SK-N-SH (cell line): ENCODE results near the gene CD83. TPM values are rescaled to one million over a fixed set of nuclear protein-coding genes. Genes with fewer than 3 reads are reported as not detected.

Experiments
- CTCF ChIA-PET: fragments of 300-600, 350-600 bp; formaldehyde crosslinking; extraction: SDS; loops from one replicate; lab custom pipeline; 2021; lab: Yijun Ruan, JAX
- POLR2A ChIA-PET: fragments of 350-600 bp; sonication (Branson Sonifier 250); formaldehyde crosslinking; extraction: SDS; loops from one replicate; lab custom pipeline; 2020; ENCODE audit warnings: antibody characterized with exemption, inconsistent platforms; lab: Yijun Ruan, JAX
- DNase-seq: peaks from one replicate; pipeline ENCODE4 v3.0.0; 2012
- H2AFZ ChIP-seq: fragments of 200-600 bp; sonication (generic); 2 replicates; pipeline ENCODE4 v1.8.1; 2016; ENCODE audit warnings: antibody characterized with exemption, mild to moderate bottlenecking, low read depth
- H3F3A ChIP-seq: fragments of 200-600 bp; sonication (generic); replicated peaks from 2 replicates; pipeline ENCODE3; 2016; ENCODE audit warnings: antibody characterized with exemption, mild to moderate bottlenecking; ENCODE audit not compliant: insufficient read depth
- H3K27ac ChIP-seq, 2 experiments: fragments of 200-500 bp in 1 of 2; fragments of 200-600 bp in 1 of 2; sonication (Bioruptor generic) in 1 of 2; sonication (generic), shearing (Covaris generic) in 1 of 2; 2 replicates each; pipeline versions ENCODE4 v1.5.1 to v1.6.1; 2014 to 2016; ENCODE audit warnings: low read depth in 2 of 2, inconsistent platforms in 1 of 2, low read length in 1 of 2, mild to moderate bottlenecking in 1 of 2, mixed read lengths in 1 of 2
- H3K27me3 ChIP-seq: fragments of 200-600 bp; sonication (generic), shearing (Covaris generic); 2 replicates; pipeline ENCODE4 v1.6.1; 2016; ENCODE audit warnings: mixed run types; ENCODE audit not compliant: insufficient read depth
- H3K36me3 ChIP-seq, 2 experiments: fragments of 200-500 bp in 1 of 2; fragments of 200-600 bp in 1 of 2; sonication (Bioruptor generic) in 1 of 2; sonication (generic) in 1 of 2; replicated peaks in 1 of 2; 2 replicates each; pipeline versions ENCODE3 to v1.5.1; 2014 to 2016; ENCODE audit warnings: low read length in 1 of 2, mild to moderate bottlenecking in 1 of 2; ENCODE audit not compliant: insufficient read depth in 2 of 2, control insufficient read depth in 1 of 2
- H3K4me1 ChIP-seq, 2 experiments: fragments of 200-500 bp in 1 of 2; fragments of 200-600 bp in 1 of 2; sonication (Bioruptor generic) in 1 of 2; sonication (generic), shearing (Covaris generic) in 1 of 2; 2 replicates each; pipeline versions ENCODE4 v1.5.1 to v1.6.1; 2014 to 2016; ENCODE audit warnings: low read depth in 1 of 2, low read length in 1 of 2, mixed run types in 1 of 2; ENCODE audit not compliant: insufficient read depth in 2 of 2, control insufficient read depth in 1 of 2
- H3K4me2 ChIP-seq: fragments of 200-600 bp; sonication (generic), shearing (Covaris generic); 2 replicates; pipeline ENCODE4 v1.6.1; 2017; ENCODE audit warnings: mixed run types
- H3K4me3 ChIP-seq, 2 experiments: fragments of 200-500 bp in 1 of 2; fragments of 200-600 bp in 1 of 2; sonication (Bioruptor generic) in 1 of 2; sonication (generic), shearing (Covaris generic) in 1 of 2; 2 replicates each; pipeline versions ENCODE4 v1.5.1 to v1.8.1; 2014 to 2016; ENCODE audit warnings: low read depth in 2 of 2, inconsistent platforms in 1 of 2, low read length in 1 of 2, mild to moderate bottlenecking in 1 of 2, mixed read lengths in 1 of 2, moderate library complexity in 1 of 2
- H3K79me2 ChIP-seq: fragments of 200-600 bp; sonication (generic); 2 replicates; pipeline ENCODE4 v1.8.1; 2017; ENCODE audit warnings: mild to moderate bottlenecking; ENCODE audit not compliant: insufficient read depth
- H3K9ac ChIP-seq: fragments of 200-600 bp; sonication (generic); 2 replicates; pipeline ENCODE4 v1.6.1; 2017; ENCODE audit warnings: mixed run types
- H3K9me2 ChIP-seq: fragments of 200-600 bp; sonication (generic); 2 replicates; pipeline ENCODE4 v1.6.1; 2017; ENCODE audit warnings: mixed run types
- H3K9me3 ChIP-seq: fragments of 200-600 bp; sonication (generic); 2 replicates; pipeline ENCODE4 v1.6.1; 2017; ENCODE audit warnings: mixed run types, mild to moderate bottlenecking, moderate library complexity
- H4K20me1 ChIP-seq: fragments of 200-600 bp; sonication (generic); 2 replicates; pipeline ENCODE4 v1.6.1; 2017; ENCODE audit warnings: mild to moderate bottlenecking, mixed run types; ENCODE audit not compliant: insufficient read depth
- CHD2 ChIP-seq: fragments of 150-350 bp; IDR thresholded peaks from 2 replicates; pipeline ENCODE4 v1.6.1; 2018; ENCODE audit warnings: low read length; ENCODE audit not compliant: partially characterized antibody
- JUND ChIP-seq: IDR thresholded peaks from 2 replicates; pipeline ENCODE4 v1.4.0; 2012
- MAX ChIP-seq: IDR thresholded peaks from 2 replicates; pipeline ENCODE4 v1.4.0; 2012; ENCODE audit warnings: low read depth
- NRF1 ChIP-seq: IDR thresholded peaks from 2 replicates; pipeline ENCODE4 v1.6.1; 2012; ENCODE audit warnings: low read depth, mild to moderate bottlenecking, low read length
- PBX3 ChIP-seq: IDR thresholded peaks from 2 replicates; pipeline ENCODE4; 2012
- POLR2AphosphoS5 ChIP-seq: IDR thresholded peaks from 2 replicates; pipeline ENCODE4 v1.6.1; 2012; ENCODE audit warnings: low read depth, low read length
- RAD21 ChIP-seq: IDR thresholded peaks from 2 replicates; pipeline ENCODE4 v1.6.1; 2012; ENCODE audit warnings: mild to moderate bottlenecking, low read length
- REST ChIP-seq: IDR thresholded peaks from 2 replicates; pipeline ENCODE4 v1.6.1; 2012; ENCODE audit warnings: mild to moderate bottlenecking, low read depth, low read length, moderate library complexity
- RXRA ChIP-seq: IDR thresholded peaks from 2 replicates; pipeline ENCODE4 v1.4.0; 2012; ENCODE audit warnings: low read depth, mild to moderate bottlenecking, borderline replicate concordance
- TAF1 ChIP-seq: IDR thresholded peaks from 2 replicates; pipeline ENCODE4 v1.6.1; 2012; ENCODE audit warnings: low read depth, mild to moderate bottlenecking, low read length, moderate library complexity, borderline replicate concordance
- TCF12 ChIP-seq: IDR thresholded peaks from 2 replicates; pipeline ENCODE4 v1.4.0; 2012
- ZBTB33 ChIP-seq: IDR thresholded peaks from 2 replicates; pipeline ENCODE4 v1.4.0; 2012; ENCODE audit warnings: low read depth, borderline replicate concordance
- WGBS: methylation state at CpG from one replicate; pipeline ENCODE4 v1.1.6; 2017; ENCODE audit warnings: low lambda C conversion rate; 5-methylcytosine and 5-hydroxymethylcytosine counted together
- polyA plus RNA-seq, 3 experiments: library from polyadenylated mRNA; depleted of rRNA; stranded (reverse); fragments of >200 nt; gene quantifications; 2 replicates each; pipeline ENCODE4 v1.2.3, GENCODE V29; 2012

CD83 gene
- polyA plus RNA-seq, 1 of the 3 experiments (the other 2 are of a cell fraction): 2.0 TPM

- Histone ChIP-seq H4K20me1 (no peaks in the 10 kb centered on the region), H3F3A (no peaks in the 10 kb centered on the region), H3K9me2 (no peaks in the 10 kb centered on the region), H3K27ac (no peak overlapping the region), H3K36me3 (no peaks in the 10 kb centered on the region), H2AFZ (no peak overlapping the region), H3K4me2 (no peak overlapping the region), H3K4me1 (no peaks in the 10 kb centered on the region), H3K9ac (no peak overlapping the region), H3K27me3 (no peaks in the 10 kb centered on the region; the same call in 1 of the 2 replicates), H3K79me2 (no peaks in the 10 kb centered on the region), H3K4me3 (no peak overlapping the region), H3K9me3 (no peaks in the 10 kb centered on the region)
- WGBS: 83% methylated on average over 11 of the region's 11 CpGs
- POLR2A ChIA-PET: no interaction called here
- TF ChIP-seq RAD21 (no peak), CHD2 (no peak), TCF12 (no peak), MAX (no peak), JUND (no peak), ZBTB33 (no peak), PBX3 (no peak), REST (no peak), POLR2AphosphoS5 (no peak), RXRA (no peak), NRF1 (no peak), TAF1 (no peak)
- CTCF ChIA-PET: interaction anchor here (2.3 kb wide), 1 partner anchor 18 kb away, joined by 7 read pairs; no protein-coding TSS in a partner anchor
- DNase-seq: no peak
These were observed 33.2 kb upstream of the CD83 start for GRCh38 chr6:14084388-14084787.
